Mammary epithelial cell (primary cell): ENCODE data around the gene EFCAB6.

Source experiments
- CTCF ChIP-seq, 2 donors: IDR thresholded peaks in 1 of 2; conservative IDR thresholded peaks in 1 of 2; 2 replicates each; pipeline ENCODE4 v1.5.1; 2011 to 2012; ENCODE audit warnings: inconsistent platforms in 2 of 2, low read length in 2 of 2, mild to moderate bottlenecking in 2 of 2, control low read depth in 1 of 2, low read depth in 1 of 2; ENCODE audit not compliant: insufficient read depth in 1 of 2; ENCODE audit errors: extremely low read depth in 1 of 2
- EZH2 ChIP-seq: IDR thresholded peaks from 2 replicates; pipeline ENCODE4 v1.6.1; 2012; ENCODE audit warnings: low read length, inconsistent platforms, borderline replicate concordance

GRCh38 chr22:43560651-43561050, 251.5 kb downstream of the EFCAB6 start:
- TF ChIP-seq CTCF (conservative IDR thresholded peaks at IDR 0.05 in 1 of 2, IDR thresholded peaks at IDR 0.05 in 1 of 2; ENCODE audit: extremely low read depth in 1 of 2, insufficient read depth in 1 of 2, low read depth in 1 of 2, low read length in 2 of 2): no peak
- no peak for TF ChIP-seq EZH2
